Neural progenitor cell (in vitro differentiated cells): ENCODE measurements around the gene ZDHHC22. TPM values are rescaled to one million over a fixed set of nuclear protein-coding genes. Genes with fewer than 3 reads are reported as not detected.

Source experiments
- DNase-seq: peaks from one replicate; pipeline ENCODE4 v3.0.0-alpha.2; 2016; ENCODE audit warnings: low spot score
- H2AFZ ChIP-seq: fragments of 200-600 bp; sonication (generic); replicated peaks from 2 replicates; pipeline ENCODE4 v1.6.1; 2016; ENCODE audit warnings: antibody characterized with exemption
- H3F3A ChIP-seq: fragments of 200-600 bp; sonication (generic); 2 replicates; pipeline ENCODE4 v1.6.1; 2016; ENCODE audit warnings: antibody characterized with exemption, low read depth
- H3K27ac ChIP-seq: fragments of 200-600 bp; sonication (generic); 2 replicates; pipeline ENCODE4 v1.5.1; 2016; ENCODE audit warnings: mild to moderate bottlenecking
- H3K27me3 ChIP-seq: fragments of 200-600 bp; sonication (generic); 2 replicates; pipeline ENCODE4 v1.6.1; 2016; ENCODE audit warnings: mild to moderate bottlenecking, moderate library complexity
- H3K36me3 ChIP-seq: fragments of 200-600 bp; sonication (generic); 2 replicates; pipeline ENCODE4 v1.5.1; 2016
- H3K4me1 ChIP-seq: fragments of 200-600 bp; sonication (generic); 2 replicates; pipeline ENCODE4 v1.6.1; 2016; ENCODE audit warnings: mixed run types
- H3K4me2 ChIP-seq: fragments of 200-600 bp; sonication (generic); 2 replicates; pipeline ENCODE4 v1.6.1; 2016
- H3K4me3 ChIP-seq: fragments of 200-600 bp; sonication (generic); 2 replicates; pipeline ENCODE4 v1.5.1; 2016
- H3K79me2 ChIP-seq: fragments of 200-600 bp; sonication (generic); 2 replicates; pipeline ENCODE4 v1.6.1; 2016; ENCODE audit warnings: low read depth
- H3K9ac ChIP-seq: fragments of 200-600 bp; sonication (generic); 2 replicates; pipeline ENCODE4 v1.6.1; 2016
- H3K9me3 ChIP-seq: fragments of 200-600 bp; sonication (generic); 2 replicates; pipeline ENCODE4 v1.5.1; 2016; ENCODE audit warnings: low read depth
- H4K20me1 ChIP-seq: fragments of 200-600 bp; sonication (generic); 2 replicates; pipeline ENCODE4 v1.6.1; 2016; ENCODE audit warnings: low read depth
- H3K27ac Mint-ChIP-seq: 3 replicates; pipeline ENCODE4 v1.8.0; 2021; ENCODE audit warnings: mixed read lengths
- H3K27me3 Mint-ChIP-seq: 2 replicates; pipeline ENCODE4 v1.8.0; 2022; ENCODE audit warnings: low read depth, mild to moderate bottlenecking, inconsistent platforms, moderate library complexity, mixed read lengths; ENCODE audit not compliant: insufficient read depth
- H3K36me3 Mint-ChIP-seq: 3 replicates; pipeline ENCODE4 v1.8.0; 2021; ENCODE audit warnings: mixed read lengths
- H3K4me1 Mint-ChIP-seq: 3 replicates; pipeline ENCODE4 v1.8.0; 2021; ENCODE audit warnings: mixed read lengths
- H3K4me3 Mint-ChIP-seq: 3 replicates; pipeline ENCODE4 v1.8.0; 2021; ENCODE audit warnings: mild to moderate bottlenecking, moderate library complexity, mixed read lengths
- H3K9me3 Mint-ChIP-seq: 3 replicates; pipeline ENCODE4 v1.8.0; 2020; ENCODE audit warnings: mixed read lengths
- CTCF ChIP-seq: fragments of 200-600 bp; sonication (generic); IDR thresholded peaks from 2 replicates; pipeline ENCODE4 v1.5.1; 2017; ENCODE audit warnings: antibody characterized with exemption, mild to moderate bottlenecking
- EZH2 ChIP-seq: fragments of 200-600 bp; sonication (generic); IDR thresholded peaks from 2 replicates; pipeline ENCODE4 v1.6.1; 2017; ENCODE audit warnings: antibody characterized with exemption, mild to moderate bottlenecking, moderate library complexity
- EZH2phosphoT487 ChIP-seq: fragments of 200-600 bp; sonication (generic); IDR thresholded peaks from 2 replicates; pipeline ENCODE4 v1.6.1; 2017; ENCODE audit warnings: antibody characterized with exemption
- total RNA-seq: library from RNA; depleted of rRNA; stranded (reverse); fragments of >200 nt; gene quantifications from 2 replicates; pipeline ENCODE4 v1.2.3, GENCODE V29; 2015; ENCODE audit warnings: low replicate concordance

The ZDHHC22 gene
- total RNA-seq, 1 donor from 2014 or later: 0.07 TPM

- H3K4me1 ChIP-seq: peaks cover 31% of the 10 kb centered on the region
- Mint-ChIP-seq H3K27ac (no peak overlapping the region), H3K36me3 (no peaks in the 10 kb centered on the region), H3K4me3 (no peak overlapping the region), H3K4me1 (peaks cover 38% of the 10 kb centered on the region), H3K27me3 (peaks cover 22% of the 10 kb centered on the region), H3K9me3 (no peaks in the 10 kb centered on the region)
- no peaks in the 10 kb centered on the region for H3K36me3 ChIP-seq
- peak overlapping the region; percentile 57 for H2AFZ ChIP-seq
- DNase-seq: no peak
- no peak overlapping the region for H3K9ac ChIP-seq
- no peaks in the 10 kb centered on the region for H3K9me3 ChIP-seq
- peak overlapping the region; percentile 71 for H3K4me2 ChIP-seq
- TF ChIP-seq EZH2: no peak
- peak; percentile 13 for TF ChIP-seq CTCF
- H3K79me2 ChIP-seq: no peaks in the 10 kb centered on the region
- no peaks in the 10 kb centered on the region for H4K20me1 ChIP-seq
- H3F3A ChIP-seq: peaks cover 21% of the 10 kb centered on the region
- H3K4me3 ChIP-seq: peak overlapping the region; percentile 18
- peak overlapping the region; percentile 56 for H3K27ac ChIP-seq
- H3K27me3 ChIP-seq: no peaks in the 10 kb centered on the region
Measured at GRCh38 chr14:77157740-77158139, 16.1 kb upstream of the ZDHHC22 start.

- H3K4me3 Mint-ChIP-seq: no peak overlapping the region
- Histone ChIP-seq H3F3A (peaks cover 27% of the 10 kb centered on the region), H4K20me1 (no peaks in the 10 kb centered on the region), H3K79me2 (no peaks in the 10 kb centered on the region), H3K9me3 (no peaks in the 10 kb centered on the region), H3K9ac (no peak overlapping the region), H2AFZ (no peak overlapping the region), H3K4me1 (peaks cover 31% of the 10 kb centered on the region), H3K36me3 (no peaks in the 10 kb centered on the region), H3K27ac (no peak overlapping the region), H3K4me2 (no peak overlapping the region), H3K27me3 (no peaks in the 10 kb centered on the region), H3K4me3 (no peak overlapping the region)
- H3K27ac Mint-ChIP-seq: peak overlapping the region; percentile 26
- H3K4me1 Mint-ChIP-seq: peaks cover 44% of the 10 kb centered on the region
- H3K36me3 Mint-ChIP-seq: no peaks in the 10 kb centered on the region
- TF ChIP-seq EZH2: no peak
- TF ChIP-seq EZH2phosphoT487: no peak
- no peak for TF ChIP-seq CTCF
- no peaks in the 10 kb centered on the region for H3K9me3 Mint-ChIP-seq
- peaks cover 27% of the 10 kb centered on the region for H3K27me3 Mint-ChIP-seq
- no peak for DNase-seq
Measured at GRCh38 chr14:77155083-77155482, 13.5 kb upstream of the ZDHHC22 start.

GRCh38 chr14:77154421-77154820 is 12.8 kb upstream of the ZDHHC22 start:
- H3K27ac ChIP-seq: no peak overlapping the region
- Mint-ChIP-seq H3K9me3 (no peaks in the 10 kb centered on the region), H3K27me3 (peaks cover 27% of the 10 kb centered on the region), H3K4me1 (peaks cover 44% of the 10 kb centered on the region), H3K4me3 (no peak overlapping the region), H3K27ac (no peak overlapping the region), H3K36me3 (no peaks in the 10 kb centered on the region)
- no peak for TF ChIP-seq EZH2
- no peak for TF ChIP-seq EZH2phosphoT487
- no peak for TF ChIP-seq CTCF
- H4K20me1 ChIP-seq: no peaks in the 10 kb centered on the region
- no peak overlapping the region for H3K4me3 ChIP-seq
- no peaks in the 10 kb centered on the region for H3K27me3 ChIP-seq
- H3K4me1 ChIP-seq: peaks cover 31% of the 10 kb centered on the region
- H3K36me3 ChIP-seq: no peaks in the 10 kb centered on the region
- no peaks in the 10 kb centered on the region for H3K9me3 ChIP-seq
- H2AFZ ChIP-seq: no peak overlapping the region
- H3F3A ChIP-seq: peaks cover 25% of the 10 kb centered on the region
- no peak overlapping the region for H3K9ac ChIP-seq
- no peak for DNase-seq
- no peaks in the 10 kb centered on the region for H3K79me2 ChIP-seq
- H3K4me2 ChIP-seq: no peak overlapping the region
